ENCODE data around the gene THBS2. TPM values are rescaled to one million over a fixed set of nuclear protein-coding genes. Genes with fewer than 3 reads are reported as not detected.

Gene THBS2
- total and polyA plus RNA-seq, 2 of the 8 experiments (the other 6 are each of a cell fraction or from before 2014, with no cell fraction given), result 11.0 to 22.5 TPM

- no peaks in the 10 kb centered on the region for H3K79me2 ChIP-seq (ENCODE audit: control insufficient read depth in 1 of 2, insufficient read depth in 2 of 2, low read length in 2 of 2)
- no peak overlapping the region for H2BK15ac ChIP-seq (ENCODE audit: low read length)
- H2BK12ac ChIP-seq (ENCODE audit: low read depth, low read length), result no peak overlapping the region
- H4K20me1 ChIP-seq (replicated peaks in 1 of 2; ENCODE audit: control insufficient read depth in 1 of 2, insufficient read depth in 2 of 2, low read length in 2 of 2), result no peaks in the 10 kb centered on the region
- 100% methylated on average over 3 of the region's 3 CpGs; no CpG with 5 or more reads in 1 of the 2 experiments for WGBS, 2 experiments (ENCODE audit: extremely low coverage in 1 of 2, insufficient coverage in 1 of 2, insufficient read length in 1 of 2, insufficient replicate concordance in 2 of 2, low coverage in 1 of 2, low lambda C conversion rate in 2 of 2, missing lambda C conversion rate in 1 of 2)
- no peak overlapping the region for H3K23ac ChIP-seq (ENCODE audit: insufficient read length)
- no peak overlapping the region for H4K91ac ChIP-seq (replicated peaks; ENCODE audit: insufficient read length, low read length)
- no peaks in the 10 kb centered on the region for H3K27me3 ChIP-seq (replicated peaks in 1 of 4; ENCODE audit: control insufficient read depth in 3 of 4, extremely low read depth in 1 of 4, insufficient read depth in 3 of 4, low read length in 3 of 4)
- no peak overlapping the region for H2BK20ac ChIP-seq (ENCODE audit: low read length)
- no peak overlapping the region for H3K18ac ChIP-seq (ENCODE audit: extremely low read depth, low read length)
- no peak overlapping the region for H3K4me2 ChIP-seq (ENCODE audit: insufficient read depth in 1 of 2, low read depth in 2 of 2, low read length in 2 of 2)
- no peaks in the 10 kb centered on the region for H3K9me3 ChIP-seq (ENCODE audit: insufficient read depth in 2 of 2, low read depth in 1 of 2, low read length in 1 of 2)
- H3K79me1 ChIP-seq (ENCODE audit: low read depth, low read length), result no peaks in the 10 kb centered on the region
- H3K4me3 ChIP-seq (ENCODE audit: extremely low read depth in 1 of 4, insufficient read depth in 2 of 4, low read depth in 3 of 4, low read length in 4 of 4), result no peak overlapping the region
- DNase-seq (ENCODE audit: low read depth in 1 of 2, low spot score in 2 of 2) (no peak), FAIRE-seq (no peak)
- H2BK5ac ChIP-seq (ENCODE audit: low read depth, low read length), result no peak overlapping the region
- no peak overlapping the region for H3K56ac ChIP-seq (replicated peaks; ENCODE audit: insufficient read length, low read depth, low read length)
- no peak overlapping the region for H4K5ac ChIP-seq (ENCODE audit: insufficient read length, low read depth, low read length)
- no peak overlapping the region for H3K4ac ChIP-seq (replicated peaks; ENCODE audit: insufficient read length, low read depth, low read length)
- H3K27ac ChIP-seq (ENCODE audit: low read depth, low read length), result no peak overlapping the region
- H4K8ac ChIP-seq (ENCODE audit: extremely low read depth, insufficient read depth, low read length), result no peak overlapping the region
- no peaks in the 10 kb centered on the region for H3K36me3 ChIP-seq (ENCODE audit: control insufficient read depth in 2 of 4, insufficient read depth in 4 of 4, low read length in 3 of 4)
- no peak overlapping the region for H2BK120ac ChIP-seq (replicated peaks; ENCODE audit: low read depth, low read length)
- ChIA-PET POLR2A (ENCODE audit: partially characterized antibody) (interaction anchor here (3.5 kb wide), 1 partner anchor 8 kb away, joined by 12 read pairs; no protein-coding TSS in a partner anchor), CTCF (ENCODE audit: partially characterized antibody) (interaction anchor here (1.5 kb wide), 1 partner anchor 12 kb away, joined by 4 read pairs; no protein-coding TSS in a partner anchor)
- no peak overlapping the region for H3K9ac ChIP-seq (replicated peaks in 1 of 4; ENCODE audit: extremely low read depth in 1 of 4, low read depth in 3 of 4, low read length in 3 of 4)
- no peak overlapping the region for H3K14ac ChIP-seq (ENCODE audit: insufficient read length)
- H3K4me1 ChIP-seq (replicated peaks in 1 of 4; ENCODE audit: control insufficient read depth in 3 of 4, insufficient read depth in 4 of 4, low read length in 3 of 4), result no peaks in the 10 kb centered on the region
- no peaks in the 10 kb centered on the region for H3K23me2 ChIP-seq (ENCODE audit: low read depth, low read length)
- no peak overlapping the region for H2AK5ac ChIP-seq (ENCODE audit: low read depth, low read length)
- H2AFZ ChIP-seq (ENCODE audit: low read length), result no peak overlapping the region
- TF ChIP-seq, protein P1, sequence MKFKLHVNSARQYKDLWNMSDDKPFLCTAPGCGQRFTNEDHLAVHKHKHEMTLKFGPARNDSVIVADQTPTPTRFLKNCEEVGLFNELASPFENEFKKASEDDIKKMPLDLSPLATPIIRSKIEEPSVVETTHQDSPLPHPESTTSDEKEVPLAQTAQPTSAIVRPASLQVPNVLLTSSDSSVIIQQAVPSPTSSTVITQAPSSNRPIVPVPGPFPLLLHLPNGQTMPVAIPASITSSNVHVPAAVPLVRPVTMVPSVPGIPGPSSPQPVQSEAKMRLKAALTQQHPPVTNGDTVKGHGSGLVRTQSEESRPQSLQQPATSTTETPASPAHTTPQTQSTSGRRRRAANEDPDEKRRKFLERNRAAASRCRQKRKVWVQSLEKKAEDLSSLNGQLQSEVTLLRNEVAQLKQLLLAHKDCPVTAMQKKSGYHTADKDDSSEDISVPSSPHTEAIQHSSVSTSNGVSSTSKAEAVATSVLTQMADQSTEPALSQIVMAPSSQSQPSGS (IDR thresholded peaks at IDR 0.05; ENCODE audit: low read length), result no peak
- TF ChIP-seq GTF2F1 (IDR thresholded peaks at IDR 0.05; ENCODE audit: borderline replicate concordance, low read depth, low read length), result no peak
- no peak for TF ChIP-seq POU5F1 (IDR thresholded peaks at IDR 0.05; ENCODE audit: low read depth, low read length)
- no peak for TF ChIP-seq POLR2AphosphoS5 (IDR thresholded peaks at IDR 0.05; ENCODE audit: low read depth, low read length)
- TF ChIP-seq EZH2 (IDR thresholded peaks at IDR 0.05; ENCODE audit: low read depth, low read length, severe bottlenecking), result no peak
- TF ChIP-seq SP1 (IDR thresholded peaks at IDR 0.05; ENCODE audit: low read depth, low read length), result no peak
- TF ChIP-seq JUND (IDR thresholded peaks at IDR 0.05; ENCODE audit: low read length), result no peak
- TF ChIP-seq SIX5 (IDR thresholded peaks at IDR 0.05; ENCODE audit: low read depth, low read length), result no peak
- TF ChIP-seq SRF (IDR thresholded peaks at IDR 0.05; ENCODE audit: low read depth, low read length), result no peak
- TF ChIP-seq RBBP5 (IDR thresholded peaks at IDR 0.05; ENCODE audit: borderline replicate concordance, low read depth, low read length), result no peak
- no peak for TF ChIP-seq YY1 (IDR thresholded peaks at IDR 0.05; ENCODE audit: low read depth, low read length)
- TF ChIP-seq, protein P2, sequence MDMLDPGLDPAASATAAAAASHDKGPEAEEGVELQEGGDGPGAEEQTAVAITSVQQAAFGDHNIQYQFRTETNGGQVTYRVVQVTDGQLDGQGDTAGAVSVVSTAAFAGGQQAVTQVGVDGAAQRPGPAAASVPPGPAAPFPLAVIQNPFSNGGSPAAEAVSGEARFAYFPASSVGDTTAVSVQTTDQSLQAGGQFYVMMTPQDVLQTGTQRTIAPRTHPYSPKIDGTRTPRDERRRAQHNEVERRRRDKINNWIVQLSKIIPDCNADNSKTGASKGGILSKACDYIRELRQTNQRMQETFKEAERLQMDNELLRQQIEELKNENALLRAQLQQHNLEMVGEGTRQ (IDR thresholded peaks at IDR 0.05; ENCODE audit: low read length), result no peak
- no peak for TF ChIP-seq KDM5A (IDR thresholded peaks at IDR 0.05; ENCODE audit: low read length)
Measured at GRCh38 chr6:169263374-169263773, 9.7 kb upstream of the THBS2 start.

Measured in H1 (cell line).